OCI-LY3 (cell line): ENCODE data around the gene C5orf24.

ENCODE experiments used
- H2AFZ ChIP-seq: fragments of 200-600, 300-600 bp; shearing (Covaris generic); 2 replicates; pipeline ENCODE4 v1.6.0; 2014; ENCODE audit warnings: antibody characterized with exemption, low read depth, low read length
- H3K27ac ChIP-seq: fragments of 200-600, 300-600 bp; sonication (generic); 2 replicates; pipeline ENCODE4 v1.5.1; 2014; ENCODE audit warnings: mild to moderate bottlenecking, low read length, moderate library complexity, mixed read lengths
- H3K27me3 ChIP-seq: fragments of 200-600, 300-600 bp; sonication (generic); 2 replicates; pipeline ENCODE4 v1.6.1; 2014; ENCODE audit warnings: low read depth, low read length, mixed read lengths
- H3K36me3 ChIP-seq: fragments of 200-600, 300-600 bp; sonication (generic); replicated peaks from 2 replicates; pipeline ENCODE3; 2014; ENCODE audit warnings: low read depth, low read length, mixed read lengths
- H3K4me1 ChIP-seq: fragments of 300-600, 200-600 bp; sonication (generic); 2 replicates; pipeline ENCODE4 v1.6.1; 2014; ENCODE audit warnings: low read length, mixed read lengths
- H3K4me2 ChIP-seq: fragments of 200-600, 300-600 bp; sonication (generic); 2 replicates; pipeline ENCODE4 v1.6.1; 2014; ENCODE audit warnings: low read length, mixed read lengths
- H3K4me3 ChIP-seq: fragments of 300-600, 200-600 bp; sonication (generic); 2 replicates; pipeline ENCODE4 v1.5.1; 2014; ENCODE audit warnings: antibody characterized with exemption, mild to moderate bottlenecking, low read length, moderate library complexity
- H3K79me2 ChIP-seq: fragments of 300-600, 200-600 bp; shearing (Covaris generic); 2 replicates; pipeline ENCODE4 v1.6.1; 2014; ENCODE audit warnings: mild to moderate bottlenecking, low read length, mixed read lengths
- H3K9ac ChIP-seq: fragments of 300-600, 200-600 bp; shearing (Covaris generic); 2 replicates; pipeline ENCODE4 v1.6.0; 2014; ENCODE audit warnings: mild to moderate bottlenecking, low read length, moderate library complexity
- H3K9me3 ChIP-seq: fragments of 200-600, 300-600 bp; shearing (Covaris generic); 2 replicates; pipeline ENCODE4 v1.6.1; 2014; ENCODE audit warnings: low read length, mixed read lengths; ENCODE audit not compliant: insufficient read depth
- H4K20me1 ChIP-seq: fragments of 200-600, 300-600 bp; sonication (generic); 2 replicates; pipeline ENCODE4 v1.6.1; 2016; ENCODE audit warnings: low read length, mixed read lengths; ENCODE audit not compliant: insufficient read depth
- CTCF ChIP-seq: fragments of 200-600, 300-600 bp; sonication (generic); IDR thresholded peaks from 2 replicates; pipeline ENCODE4 v1.5.1; 2014; ENCODE audit warnings: antibody characterized with exemption, low read length, low read depth
- EZH2phosphoT487 ChIP-seq: fragments of 200-600 bp; shearing (Covaris generic); IDR thresholded peaks from 2 replicates; pipeline ENCODE4 v1.6.1; 2018; ENCODE audit warnings: antibody characterized with exemption, mixed run types, low read depth

The C5orf24 gene

DNA sequence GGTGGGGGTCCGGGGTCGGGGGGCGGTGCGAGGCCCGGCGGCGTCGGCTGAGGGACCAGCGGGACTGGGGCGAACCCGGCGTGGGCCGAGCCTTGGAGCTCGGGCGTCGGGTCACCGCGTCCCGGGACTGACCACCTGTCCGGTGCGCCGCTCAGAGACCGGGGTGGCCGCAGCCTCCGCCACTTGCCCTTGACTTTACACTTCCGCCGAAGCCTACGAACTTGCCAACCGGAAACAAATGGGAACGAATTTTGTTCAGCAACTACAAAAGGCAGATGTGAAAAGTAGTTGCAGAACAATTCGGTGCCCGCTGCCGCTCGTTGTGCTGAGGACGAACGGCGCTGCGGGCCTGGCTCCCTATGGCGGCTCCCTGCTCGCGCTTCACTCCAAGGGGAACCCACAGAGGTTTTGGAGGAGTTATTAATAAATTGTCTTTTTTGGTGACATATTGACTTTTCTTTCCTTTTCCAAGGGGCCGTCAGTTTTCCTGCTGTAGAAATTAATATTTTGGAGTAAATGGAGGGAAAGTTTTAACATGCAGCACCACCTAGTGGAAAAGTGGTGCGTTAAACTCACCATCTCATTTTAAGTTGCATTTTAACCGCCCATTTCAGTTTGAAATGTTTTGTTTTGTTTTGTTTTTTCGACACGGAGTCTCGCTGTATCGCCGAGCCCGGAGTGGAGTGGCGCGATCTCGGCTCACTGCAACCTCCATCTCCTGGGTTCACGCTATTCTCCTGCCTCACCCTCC is 59.7 kb downstream of the C5orf24 start:
- Histone ChIP-seq H3K27ac (peak overlapping the region; percentile 91), H3K4me1 (peaks cover 29% of the 10 kb centered on the region), H3K4me2 (peak overlapping the region; percentile 56), H3K9ac (peak overlapping the region; percentile 86), H2AFZ (no peak overlapping the region), H3K27me3 (no peaks in the 10 kb centered on the region), H3K9me3 (no peaks in the 10 kb centered on the region), H3K79me2 (peaks cover 8% of the 10 kb centered on the region), H4K20me1 (no peaks in the 10 kb centered on the region), H3K36me3 (peaks cover 3% of the 10 kb centered on the region), H3K4me3 (peak overlapping the region; percentile 89)
- TF ChIP-seq EZH2phosphoT487: no peak
- TF ChIP-seq CTCF: peak; percentile 69

DNA sequence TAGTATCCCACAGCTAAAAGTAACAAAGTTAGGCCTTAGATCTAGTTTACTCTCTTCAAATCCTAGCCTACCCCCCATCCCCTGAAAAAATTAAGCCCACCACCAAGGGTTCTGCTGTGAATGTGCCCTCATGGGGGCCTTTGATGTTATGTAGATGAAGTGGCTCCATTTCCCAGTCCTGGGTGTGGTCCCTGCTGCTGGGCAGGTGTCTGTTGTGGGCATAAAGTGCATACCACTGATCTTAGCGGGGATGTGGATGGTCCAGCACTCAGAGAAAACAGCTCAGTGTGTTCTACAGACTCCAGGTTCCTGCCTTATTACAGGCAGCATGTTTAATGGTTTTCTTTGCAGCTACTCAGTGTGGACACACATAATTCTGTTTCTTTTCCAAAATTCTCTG is 61.0 kb downstream of the C5orf24 start:
- H2AFZ ChIP-seq: no peak overlapping the region
- peaks cover 27% of the 10 kb centered on the region for H3K4me1 ChIP-seq
- no peak for TF ChIP-seq CTCF
- TF ChIP-seq EZH2phosphoT487: no peak
- peak overlapping the region; percentile 61 for H3K4me2 ChIP-seq
- no peaks in the 10 kb centered on the region for H3K9me3 ChIP-seq
- H3K4me3 ChIP-seq: no peak overlapping the region
- no peak overlapping the region for H3K9ac ChIP-seq
- H3K79me2 ChIP-seq: peaks cover 8% of the 10 kb centered on the region
- H3K27ac ChIP-seq: no peak overlapping the region
- H4K20me1 ChIP-seq: no peaks in the 10 kb centered on the region
- no peaks in the 10 kb centered on the region for H3K27me3 ChIP-seq
- H3K36me3 ChIP-seq: peaks cover 3% of the 10 kb centered on the region
